ENCODE measurements around the gene KLHL40. TPM values are rescaled to one million over a fixed set of nuclear protein-coding genes. Genes with fewer than 3 reads are reported as not detected.

KLHL40 gene
- total RNA-seq, 1 experiment from 2014 or later = not detected

DNA sequence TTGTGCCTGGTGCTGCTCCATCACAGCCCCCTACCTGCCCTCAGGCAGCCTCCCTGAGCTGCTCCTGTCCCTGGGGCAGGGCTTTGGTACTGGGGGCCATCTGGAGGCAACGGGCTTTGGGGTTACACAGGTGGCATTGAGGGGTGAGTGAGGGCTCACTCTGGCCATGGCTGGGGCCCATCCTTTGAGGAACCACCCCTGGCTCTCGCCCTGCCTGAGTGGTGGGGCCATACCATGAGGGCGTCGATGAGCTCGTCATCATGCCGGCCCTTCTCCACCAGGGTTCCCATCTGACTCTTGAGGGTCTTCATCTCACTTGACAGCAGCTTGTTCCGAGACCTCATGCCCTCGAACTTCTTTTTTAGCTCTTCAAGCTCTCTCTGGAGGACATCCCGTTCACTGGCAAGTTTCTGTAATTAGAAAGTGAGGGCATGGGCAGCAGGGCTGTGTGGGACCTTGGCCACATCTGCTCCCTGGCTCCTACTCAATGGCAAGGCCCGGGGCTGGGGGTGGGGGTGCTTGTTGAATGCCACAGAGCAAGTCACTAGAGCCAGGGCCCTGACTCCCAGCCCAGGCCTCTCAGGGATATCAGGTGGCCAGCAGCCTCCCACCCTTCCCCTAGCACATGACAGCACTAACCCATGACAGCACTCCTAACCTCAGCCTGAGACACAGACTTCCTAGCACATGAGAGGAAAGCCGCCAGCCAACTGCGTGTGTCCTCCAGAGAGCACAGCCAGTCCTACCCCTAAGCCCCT is 54.2 kb downstream of the KLHL40 start:
- H3K4me1 Mint-ChIP-seq (ENCODE audit: low read depth, unreplicated experiment) = no peaks in the 10 kb centered on the region
- H3K4me3 Mint-ChIP-seq (ENCODE audit: low read depth, unreplicated experiment) = no peak overlapping the region
- no peak overlapping the region for H3K27ac Mint-ChIP-seq (ENCODE audit: unreplicated experiment)
- H3K9me3 Mint-ChIP-seq (ENCODE audit: low read depth, unreplicated experiment) = no peaks in the 10 kb centered on the region
- BruUV-seq (replicated peaks) = no TSS peak
- CTCF ChIA-PET = no interaction called here
- intact Hi-C loops (cut with micrococcal nuclease; ENCODE audit: unreplicated experiment) = loop anchor here (10.0 kb wide), 1 partner anchor 165 kb away; no protein-coding TSS in a partner anchor
- no peaks in the 10 kb centered on the region for H3K36me3 Mint-ChIP-seq (ENCODE audit: insufficient read depth, unreplicated experiment)
- no peak for DNase-seq
- H3K27me3 Mint-ChIP-seq (ENCODE audit: unreplicated experiment) = no peaks in the 10 kb centered on the region
- TF ChIP-seq, protein P1, sequence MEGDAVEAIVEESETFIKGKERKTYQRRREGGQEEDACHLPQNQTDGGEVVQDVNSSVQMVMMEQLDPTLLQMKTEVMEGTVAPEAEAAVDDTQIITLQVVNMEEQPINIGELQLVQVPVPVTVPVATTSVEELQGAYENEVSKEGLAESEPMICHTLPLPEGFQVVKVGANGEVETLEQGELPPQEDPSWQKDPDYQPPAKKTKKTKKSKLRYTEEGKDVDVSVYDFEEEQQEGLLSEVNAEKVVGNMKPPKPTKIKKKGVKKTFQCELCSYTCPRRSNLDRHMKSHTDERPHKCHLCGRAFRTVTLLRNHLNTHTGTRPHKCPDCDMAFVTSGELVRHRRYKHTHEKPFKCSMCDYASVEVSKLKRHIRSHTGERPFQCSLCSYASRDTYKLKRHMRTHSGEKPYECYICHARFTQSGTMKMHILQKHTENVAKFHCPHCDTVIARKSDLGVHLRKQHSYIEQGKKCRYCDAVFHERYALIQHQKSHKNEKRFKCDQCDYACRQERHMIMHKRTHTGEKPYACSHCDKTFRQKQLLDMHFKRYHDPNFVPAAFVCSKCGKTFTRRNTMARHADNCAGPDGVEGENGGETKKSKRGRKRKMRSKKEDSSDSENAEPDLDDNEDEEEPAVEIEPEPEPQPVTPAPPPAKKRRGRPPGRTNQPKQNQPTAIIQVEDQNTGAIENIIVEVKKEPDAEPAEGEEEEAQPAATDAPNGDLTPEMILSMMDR (IDR thresholded peaks at IDR 0.05; ENCODE audit: unreplicated experiment) = no peak

DNA sequence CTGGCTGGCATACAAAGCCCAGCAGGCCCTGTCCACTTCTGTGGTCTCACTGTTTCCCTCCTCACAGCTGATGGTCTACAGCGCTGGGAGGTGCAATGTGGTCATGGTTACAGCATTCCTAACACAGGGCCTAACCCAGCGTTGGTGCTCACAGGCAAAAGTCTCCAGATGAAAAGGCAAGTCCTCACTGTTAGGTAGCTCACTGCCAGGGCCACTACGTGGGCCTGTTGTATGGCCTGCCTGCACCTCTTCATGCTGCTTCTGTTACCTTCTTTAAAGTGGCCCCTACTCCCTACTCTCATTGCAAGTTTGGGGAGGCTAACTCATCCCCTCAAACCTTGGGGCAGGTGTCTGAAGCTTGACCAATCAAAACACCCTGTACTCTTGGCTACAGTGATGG is 56.5 kb downstream of the KLHL40 start:
- no peak overlapping the region for H3K4me3 Mint-ChIP-seq (ENCODE audit: low read depth, unreplicated experiment)
- TF ChIP-seq, protein P1 (IDR thresholded peaks at IDR 0.05; ENCODE audit: unreplicated experiment) = no peak
- no peaks in the 10 kb centered on the region for H3K36me3 Mint-ChIP-seq (ENCODE audit: insufficient read depth, unreplicated experiment)
- intact Hi-C loops (cut with micrococcal nuclease; ENCODE audit: unreplicated experiment) = loop anchor here (10.0 kb wide), 1 partner anchor 167 kb away; no protein-coding TSS in a partner anchor
- H3K9me3 Mint-ChIP-seq (ENCODE audit: low read depth, unreplicated experiment) = no peaks in the 10 kb centered on the region
- H3K27ac Mint-ChIP-seq (ENCODE audit: unreplicated experiment) = no peak overlapping the region
- no peaks in the 10 kb centered on the region for H3K4me1 Mint-ChIP-seq (ENCODE audit: low read depth, unreplicated experiment)
- no peaks in the 10 kb centered on the region for H3K27me3 Mint-ChIP-seq (ENCODE audit: unreplicated experiment)
- CTCF ChIA-PET = no interaction called here
- BruUV-seq (replicated peaks) = no TSS peak
- DNase-seq = no peak

Other genes with a start within 250 kb of the KLHL40 start
- gene VIPR1, start 182.9 kb upstream of the KLHL40 start, total RNA-seq (2022) = 16.6 and 19.2 TPM in 2 replicates
- gene SEC22C, start 103.6 kb upstream of the KLHL40 start, total RNA-seq (2022) = 32.1 and 42.3 TPM in 2 replicates
- gene SS18L2, start 94.7 kb upstream of the KLHL40 start, total RNA-seq (2022) = 23.7 and 25.3 TPM in 2 replicates
- 61.3 and 70.0 TPM in 2 replicates for gene NKTR, start 84.9 kb upstream of the KLHL40 start, total RNA-seq (2022)
- 6.0 and 7.2 TPM in 2 replicates for gene ZBTB47, start 31.8 kb upstream of the KLHL40 start, total RNA-seq (2022)
- gene HHATL, start 17.3 kb downstream of the KLHL40 start, total RNA-seq (2022) = not detected in 2 replicates
- gene CCDC13, start 87.7 kb downstream of the KLHL40 start, total RNA-seq (2022) = 0.66 and 0.68 TPM in 2 replicates
- 88.1 and 90.4 TPM in 2 replicates for gene HIGD1A, start 119.0 kb downstream of the KLHL40 start, total RNA-seq (2022)
- gene ACKR2, start 123.9 kb downstream of the KLHL40 start, total RNA-seq (2022) = 0.45 and 1.5 TPM in 2 replicates
- gene CYP8B1, start 190.3 kb downstream of the KLHL40 start, total RNA-seq (2022) = not detected in 2 replicates
- gene ZNF662, start 220.6 kb downstream of the KLHL40 start, total RNA-seq (2022) = 1.1 and 1.2 TPM in 2 replicates